ENCODE data around the gene CREB3L2.

The CREB3L2 gene

GRCh38 chr7:137999496-138000080 is 2.3 kb downstream of the CREB3L2 start:
- no peak for TF ChIP-seq CTCF (IDR thresholded peaks at IDR 0.05; ENCODE audit: borderline replicate concordance, control extremely low read depth, extremely low read depth, insufficient read depth, missing control alignments)
- no peak for DNase-seq (ENCODE audit: low spot score)
- in situ Hi-C loops (cut with MboI; ENCODE audit: low sequenced_read_pairs, unreplicated experiment) = loop anchor here (5.0 to 10.0 kb wide), 2 partner anchors 92 to 345 kb away; no protein-coding TSS in a partner anchor

GRCh38 chr7:137998250-137998649 is 3.6 kb downstream of the CREB3L2 start:
- no peak for TF ChIP-seq CTCF (IDR thresholded peaks at IDR 0.05; ENCODE audit: borderline replicate concordance, control extremely low read depth, extremely low read depth, insufficient read depth, missing control alignments)
- DNase-seq (ENCODE audit: low spot score) = no peak
- in situ Hi-C loops (cut with MboI; ENCODE audit: low sequenced_read_pairs, unreplicated experiment) = no loop called here

- no peak for DNase-seq (ENCODE audit: low spot score)
- no peak for TF ChIP-seq CTCF (IDR thresholded peaks at IDR 0.05; ENCODE audit: borderline replicate concordance, control extremely low read depth, extremely low read depth, insufficient read depth, missing control alignments)
- in situ Hi-C loops (cut with MboI; ENCODE audit: low sequenced_read_pairs, unreplicated experiment) = no loop called here
Observed at GRCh38 chr7:137996871-137997270, 5.0 kb downstream of the CREB3L2 start.

- in situ Hi-C loops (cut with MboI; ENCODE audit: low sequenced_read_pairs, unreplicated experiment) = no loop called here
- no peak for TF ChIP-seq CTCF (IDR thresholded peaks at IDR 0.05; ENCODE audit: borderline replicate concordance, control extremely low read depth, extremely low read depth, insufficient read depth, missing control alignments)
- no peak for DNase-seq (ENCODE audit: low spot score)
Observed at GRCh38 chr7:137996386-137996851, 5.5 kb downstream of the CREB3L2 start.

DNA sequence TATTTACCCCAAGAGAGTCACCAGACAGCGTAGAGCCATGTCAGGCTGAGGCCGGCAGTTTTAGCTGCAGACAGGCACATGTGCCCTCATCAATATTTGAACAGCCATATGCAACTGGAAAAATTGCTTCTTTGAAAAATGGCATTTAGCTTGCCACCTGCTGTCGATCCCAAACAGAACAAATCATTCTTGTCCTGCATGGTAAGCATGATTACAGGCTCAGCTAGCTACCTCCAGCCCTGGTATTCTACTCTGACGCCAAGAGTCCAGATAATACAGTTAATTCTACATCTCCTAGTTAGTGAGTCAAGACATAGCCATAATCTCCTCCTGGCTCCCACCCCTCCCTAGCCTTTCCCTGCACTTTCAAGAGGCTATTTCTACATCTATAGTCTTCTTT is 7.7 kb downstream of the CREB3L2 start:
- no peak for DNase-seq (ENCODE audit: low spot score)
- in situ Hi-C loops (cut with MboI; ENCODE audit: low sequenced_read_pairs, unreplicated experiment) = no loop called here
- TF ChIP-seq CTCF (IDR thresholded peaks at IDR 0.05; ENCODE audit: borderline replicate concordance, control extremely low read depth, extremely low read depth, insufficient read depth, missing control alignments) = no peak

- DNase-seq (ENCODE audit: low spot score) = no peak
- no peak for TF ChIP-seq CTCF (IDR thresholded peaks at IDR 0.05; ENCODE audit: borderline replicate concordance, control extremely low read depth, extremely low read depth, insufficient read depth, missing control alignments)
- in situ Hi-C loops (cut with MboI; ENCODE audit: low sequenced_read_pairs, unreplicated experiment) = no loop called here
Observed at GRCh38 chr7:137993395-137993743, 8.5 kb downstream of the CREB3L2 start.

All from GM13976 (cell line).